Lower lobe of right lung (tissue), 2 donors: Measurements from ENCODE around the gene TMCC3. TPM values are rescaled to one million over a fixed set of nuclear protein-coding genes. Genes with fewer than 3 reads are reported as not detected.

Experiments used
- ATAC-seq, 2 donors: fragments of 200-7000 bp; cut with Tn5 transposase; one replicate each; pipeline ENCODE4 v1.9.1; 2020 to 2022; ENCODE audit warnings: mild to moderate bottlenecking in 2 of 2, moderate library complexity in 2 of 2
- DNase-seq: peaks from one replicate; pipeline ENCODE4 v3.0.0-alpha.2; 2020
- H3K27ac ChIP-seq: fragments of 200-600 bp; one replicate; pipeline ENCODE4 v1.8.0; 2022
- H3K27me3 ChIP-seq: fragments of 200-600 bp; one replicate; pipeline ENCODE4 v1.8.0; 2022; ENCODE audit warnings: low read depth
- H3K36me3 ChIP-seq: fragments of 200-600 bp; one replicate; pipeline ENCODE4 v1.8.0; 2022; ENCODE audit warnings: mild to moderate bottlenecking
- H3K4me1 ChIP-seq: fragments of 200-600 bp; one replicate; pipeline ENCODE4 v1.8.0; 2022
- H3K4me3 ChIP-seq: fragments of 200-600 bp; one replicate; pipeline ENCODE4 v1.8.0; 2022; ENCODE audit warnings: mild to moderate bottlenecking
- H3K9me3 ChIP-seq: fragments of 200-600 bp; one replicate; pipeline ENCODE4 v1.8.0; 2022
- CTCF ChIP-seq: fragments of 200-600 bp; IDR thresholded peaks from one replicate; pipeline ENCODE4 v1.8.0; 2022; ENCODE audit warnings: antibody characterized with exemption, mild to moderate bottlenecking
- intact Hi-C: fragments of 100-400 bp; cut with DNase I; formaldehyde crosslinking; loops from one replicate; pipeline ENCODE4 v1.11.0; 2022
- total RNA-seq: library from RNA; stranded (reverse); fragmentation: NEBNext Ultra II Directional; extraction: Animal tissue kit (Norgen Biotek cat#: 25700); gene quantifications from one replicate; pipeline ENCODE4 v1.2.1, GENCODE V29; 2021
- donor health status: DM: no; HTN: yes; CAD: no; lungs with severe emphysema.

The TMCC3 gene
- total RNA-seq, 1 donor from 2014 or later, result 9.7 TPM

DNA sequence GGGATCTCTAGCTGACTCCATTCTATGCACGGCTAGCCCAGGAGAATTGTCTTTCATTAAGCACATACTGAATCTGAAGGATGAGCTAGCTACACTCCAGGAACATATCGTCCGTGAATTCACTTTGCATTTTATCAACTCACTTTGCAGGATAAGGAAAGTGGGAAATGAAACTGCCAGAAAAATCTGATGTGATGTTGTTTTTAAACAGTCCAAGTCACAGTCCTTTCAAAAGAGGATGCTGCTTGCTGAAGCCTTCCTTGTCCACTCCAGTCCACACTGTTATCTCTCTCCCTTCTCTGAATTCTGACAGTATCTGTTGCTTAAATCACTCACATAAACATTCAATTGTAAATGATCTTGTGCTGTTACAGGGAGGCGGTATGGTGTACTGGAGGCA, 12.7 kb upstream of the TMCC3 start:
- peaks cover 5% of the 10 kb centered on the region for H3K4me1 ChIP-seq
- intact Hi-C loops, result no loop called here
- no peaks in the 10 kb centered on the region for H3K27me3 ChIP-seq
- no peaks in the 10 kb centered on the region for H3K9me3 ChIP-seq
- no peak overlapping the region for H3K4me3 ChIP-seq
- no peak overlapping the region for H3K27ac ChIP-seq
- TF ChIP-seq CTCF, result no peak
- DNase-seq (no peak), ATAC-seq (no peak)
- no peaks in the 10 kb centered on the region for H3K36me3 ChIP-seq

- Histone ChIP-seq H3K27me3 (no peaks in the 10 kb centered on the region), H3K9me3 (no peaks in the 10 kb centered on the region), H3K36me3 (no peaks in the 10 kb centered on the region), H3K4me1 (peaks cover 5% of the 10 kb centered on the region), H3K4me3 (no peak overlapping the region), H3K27ac (no peak overlapping the region)
- intact Hi-C loops, result no loop called here
- TF ChIP-seq CTCF, result no peak
- ATAC-seq (no peak), DNase-seq (no peak)
Measured at GRCh38 chr12:94660436-94660835, 10.1 kb upstream of the TMCC3 start.

- Histone ChIP-seq H3K4me1 (peaks cover 5% of the 10 kb centered on the region), H3K4me3 (no peak overlapping the region), H3K27me3 (no peaks in the 10 kb centered on the region), H3K9me3 (no peaks in the 10 kb centered on the region), H3K27ac (no peak overlapping the region), H3K36me3 (no peaks in the 10 kb centered on the region)
- DNase-seq (no peak), ATAC-seq (no peak)
- intact Hi-C loops, result no loop called here
- no peak for TF ChIP-seq CTCF
Measured at GRCh38 chr12:94659346-94659930, 9.1 kb upstream of the TMCC3 start.

GRCh38 chr12:94658931-94659330, 8.6 kb upstream of the TMCC3 start:
- Histone ChIP-seq H3K27ac (no peak overlapping the region), H3K4me3 (no peak overlapping the region)

DNA sequence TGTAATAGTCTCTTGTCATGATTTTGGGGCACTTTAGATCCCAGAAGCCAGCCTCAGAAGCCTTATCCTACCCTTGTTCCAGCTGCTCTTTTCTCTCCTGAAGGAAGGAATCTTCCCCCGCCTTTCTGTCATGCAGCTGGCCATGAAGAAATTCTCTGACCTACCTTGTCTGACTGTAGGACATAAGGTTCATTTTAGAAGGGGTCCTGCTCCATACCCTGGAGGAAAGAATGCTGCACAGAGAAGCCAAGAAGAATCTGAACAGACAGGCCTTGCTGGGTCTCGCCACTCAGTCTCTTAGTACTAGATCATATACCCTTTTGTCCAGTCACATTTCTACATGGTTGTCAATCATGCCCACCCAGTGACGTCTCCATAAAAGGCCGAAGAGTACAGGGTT, 6.2 kb upstream of the TMCC3 start:
- intact Hi-C loops, result no loop called here
- Histone ChIP-seq H3K27ac (no peak overlapping the region), H3K4me1 (no peaks in the 10 kb centered on the region), H3K9me3 (no peaks in the 10 kb centered on the region), H3K36me3 (no peaks in the 10 kb centered on the region), H3K4me3 (no peak overlapping the region), H3K27me3 (no peaks in the 10 kb centered on the region)
- DNase-seq, result no peak
- no peak for ATAC-seq
- TF ChIP-seq CTCF, result no peak

More at GRCh38 chr12:94658931-94659330, 8.6 kb upstream of the TMCC3 start:
- Histone ChIP-seq H3K4me1 (peaks cover 5% of the 10 kb centered on the region), H3K9me3 (no peaks in the 10 kb centered on the region), H3K27me3 (no peaks in the 10 kb centered on the region), H3K36me3 (no peaks in the 10 kb centered on the region)
- no peak for ATAC-seq
- DNase-seq, result no peak
- no peak for TF ChIP-seq CTCF
- intact Hi-C loops, result no loop called here
